HEK293 (cell line): Measurements from ENCODE around the gene MBOAT7.

ENCODE experiments used
- ZNF174 ChIP-seq: fragments of 450-650 bp; formaldehyde crosslinking; IDR thresholded peaks from 2 replicates; pipeline ENCODE4 v1.5.0; 2017; ENCODE audit warnings: missing biosample characterization, mild to moderate bottlenecking, missing genetic modification characterization
- ZNF274 ChIP-seq, 2 experiments: fragments of 200-500 bp in 1 of 2; fragments of 450-650 bp in 1 of 2; sonication (Bioruptor generic) in 1 of 2; formaldehyde crosslinking in 1 of 2; IDR thresholded peaks; 2 replicates each; pipeline versions ENCODE4 v1.5.1 to v1.6.1; 2014 to 2016; ENCODE audit warnings: borderline replicate concordance in 1 of 2, inconsistent platforms in 1 of 2, low read length in 1 of 2, missing biosample characterization in 1 of 2, missing genetic modification characterization in 1 of 2
- ZNF561 ChIP-seq: fragments of 450-650 bp; IDR thresholded peaks from 2 replicates; pipeline ENCODE4 v1.5.1; 2018; ENCODE audit warnings: missing biosample characterization, missing genetic modification characterization, borderline replicate concordance
- TF ChIP-seq, protein P1 (sequence below): fragments of 450-650 bp; formaldehyde crosslinking; IDR thresholded peaks from 2 replicates; pipeline ENCODE4 v1.5.1; 2016; ENCODE audit warnings: missing biosample characterization, missing genetic modification characterization

DNA sequence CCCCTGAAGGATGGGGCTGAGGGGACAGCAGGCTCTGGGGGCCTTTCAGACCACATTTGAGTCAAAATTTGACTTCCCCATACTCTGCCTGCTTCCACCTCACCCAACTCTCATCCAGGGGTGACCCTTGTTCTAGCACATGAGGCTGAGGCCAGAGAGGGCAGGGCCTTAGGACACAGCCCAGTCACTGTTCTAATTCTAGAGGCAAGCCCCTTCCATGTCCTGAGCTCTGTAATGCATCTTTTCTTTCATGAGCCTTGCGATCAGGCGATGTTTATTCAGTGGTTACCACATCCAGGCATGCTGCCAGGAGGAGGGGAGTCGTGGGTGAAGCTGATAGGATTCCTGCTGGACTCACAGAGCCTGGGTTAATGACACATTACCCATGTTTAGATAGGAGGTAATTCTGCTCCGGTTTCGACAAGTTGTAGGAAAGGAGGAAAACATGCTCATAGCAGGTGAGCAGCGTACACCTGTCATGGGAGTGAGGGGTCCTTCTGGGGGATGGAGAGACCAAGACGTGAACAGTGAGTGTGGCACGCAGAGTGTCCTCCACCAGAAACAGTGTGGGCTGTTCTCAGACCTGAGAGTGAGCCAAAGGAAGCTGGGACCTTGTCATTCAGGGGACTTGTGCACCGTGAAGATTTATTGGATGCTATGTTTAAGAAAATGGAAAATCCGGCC is 20.6 kb upstream of the MBOAT7 start:
- TF ChIP-seq, protein P1, sequence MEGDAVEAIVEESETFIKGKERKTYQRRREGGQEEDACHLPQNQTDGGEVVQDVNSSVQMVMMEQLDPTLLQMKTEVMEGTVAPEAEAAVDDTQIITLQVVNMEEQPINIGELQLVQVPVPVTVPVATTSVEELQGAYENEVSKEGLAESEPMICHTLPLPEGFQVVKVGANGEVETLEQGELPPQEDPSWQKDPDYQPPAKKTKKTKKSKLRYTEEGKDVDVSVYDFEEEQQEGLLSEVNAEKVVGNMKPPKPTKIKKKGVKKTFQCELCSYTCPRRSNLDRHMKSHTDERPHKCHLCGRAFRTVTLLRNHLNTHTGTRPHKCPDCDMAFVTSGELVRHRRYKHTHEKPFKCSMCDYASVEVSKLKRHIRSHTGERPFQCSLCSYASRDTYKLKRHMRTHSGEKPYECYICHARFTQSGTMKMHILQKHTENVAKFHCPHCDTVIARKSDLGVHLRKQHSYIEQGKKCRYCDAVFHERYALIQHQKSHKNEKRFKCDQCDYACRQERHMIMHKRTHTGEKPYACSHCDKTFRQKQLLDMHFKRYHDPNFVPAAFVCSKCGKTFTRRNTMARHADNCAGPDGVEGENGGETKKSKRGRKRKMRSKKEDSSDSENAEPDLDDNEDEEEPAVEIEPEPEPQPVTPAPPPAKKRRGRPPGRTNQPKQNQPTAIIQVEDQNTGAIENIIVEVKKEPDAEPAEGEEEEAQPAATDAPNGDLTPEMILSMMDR (tag by site-specific recombination) = no peak
- no peak for TF ChIP-seq ZNF274 (IDR thresholded peaks at IDR 0.05; ENCODE audit: low read length)
- no peak for TF ChIP-seq ZNF274 (tag by site-specific recombination; IDR thresholded peaks at IDR 0.05; ENCODE audit: borderline replicate concordance)
- TF ChIP-seq ZNF174 (tag by site-specific recombination) = no peak
- peak; percentile 93; the same call in 1 of the 2 replicates for TF ChIP-seq ZNF561 (tag by site-specific recombination)
